Measurements from ENCODE around the gene DDX28. TPM values are rescaled to one million over a fixed set of nuclear protein-coding genes. Genes with fewer than 3 reads are reported as not detected.

Gene DDX28
- total RNA-seq, 1 donor from 2014 or later: 7.5 TPM

DNA sequence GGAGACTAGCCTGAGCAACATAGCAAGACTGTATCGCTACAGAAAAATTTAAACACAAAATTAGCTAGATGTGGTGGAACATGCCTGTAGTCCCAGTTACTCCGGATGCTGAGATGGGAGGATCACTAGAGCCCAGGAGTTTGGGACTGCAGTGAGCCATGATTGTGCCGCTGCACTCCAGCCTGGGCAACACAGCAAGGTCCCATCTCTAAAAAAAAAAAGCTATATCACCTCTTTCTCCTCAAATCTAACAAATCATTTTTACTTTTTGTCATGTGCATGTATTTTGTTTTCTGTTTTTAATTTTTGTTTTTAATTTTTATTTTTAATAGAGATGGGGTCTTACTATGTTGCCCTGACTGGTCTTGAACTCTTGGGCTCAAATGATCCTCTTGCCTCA lies 6.0 kb upstream of the DDX28 start:
- Mint-ChIP-seq H3K36me3 (ENCODE audit: unreplicated experiment) (peaks cover 8% of the 10 kb centered on the region), H3K9me3 (ENCODE audit: unreplicated experiment) (no peaks in the 10 kb centered on the region), H3K27me3 (ENCODE audit: unreplicated experiment) (no peaks in the 10 kb centered on the region), H3K4me1 (ENCODE audit: unreplicated experiment) (peaks cover 5% of the 10 kb centered on the region), H3K4me3 (ENCODE audit: unreplicated experiment) (no peak overlapping the region), H3K27ac (ENCODE audit: unreplicated experiment) (no peak overlapping the region)
- no peak for DNase-seq (ENCODE audit: extremely low spot score, unreplicated experiment)
- TF ChIP-seq CTCF (IDR thresholded peaks at IDR 0.05): no peak

GRCh38 chr16:68022278-68022727 lies 729 bp downstream of the DDX28 start:
- Mint-ChIP-seq H3K27me3 (ENCODE audit: unreplicated experiment) (no peaks in the 10 kb centered on the region), H3K9me3 (ENCODE audit: unreplicated experiment) (no peaks in the 10 kb centered on the region), H3K4me1 (ENCODE audit: unreplicated experiment) (peaks cover 17% of the 10 kb centered on the region), H3K4me3 (ENCODE audit: unreplicated experiment) (peak overlapping the region; percentile 98), H3K36me3 (ENCODE audit: unreplicated experiment) (no peaks in the 10 kb centered on the region), H3K27ac (ENCODE audit: unreplicated experiment) (peak overlapping the region; percentile 99)
- no peak for TF ChIP-seq CTCF (IDR thresholded peaks at IDR 0.05)
- no peak for DNase-seq (ENCODE audit: extremely low spot score, unreplicated experiment)

GRCh38 chr16:68021490-68021889 lies 1.5 kb downstream of the DDX28 start:
- Mint-ChIP-seq H3K4me1 (ENCODE audit: unreplicated experiment) (peaks cover 17% of the 10 kb centered on the region), H3K9me3 (ENCODE audit: unreplicated experiment) (no peaks in the 10 kb centered on the region), H3K4me3 (ENCODE audit: unreplicated experiment) (peak overlapping the region; percentile 98), H3K27ac (ENCODE audit: unreplicated experiment) (no peak overlapping the region), H3K27me3 (ENCODE audit: unreplicated experiment) (no peaks in the 10 kb centered on the region), H3K36me3 (ENCODE audit: unreplicated experiment) (no peaks in the 10 kb centered on the region)
- no peak for DNase-seq (ENCODE audit: extremely low spot score, unreplicated experiment)
- TF ChIP-seq CTCF (IDR thresholded peaks at IDR 0.05): no peak

GRCh38 chr16:68019167-68019680 lies 3.8 kb downstream of the DDX28 start:
- TF ChIP-seq CTCF (IDR thresholded peaks at IDR 0.05): no peak
- H3K9me3 Mint-ChIP-seq (ENCODE audit: unreplicated experiment): no peaks in the 10 kb centered on the region
- H3K27me3 Mint-ChIP-seq (ENCODE audit: unreplicated experiment): no peaks in the 10 kb centered on the region
- DNase-seq (ENCODE audit: extremely low spot score, unreplicated experiment): no peak
- H3K27ac Mint-ChIP-seq (ENCODE audit: unreplicated experiment): no peak overlapping the region
- H3K4me1 Mint-ChIP-seq (ENCODE audit: unreplicated experiment): peaks cover 14% of the 10 kb centered on the region
- no peaks in the 10 kb centered on the region for H3K36me3 Mint-ChIP-seq (ENCODE audit: unreplicated experiment)
- H3K4me3 Mint-ChIP-seq (ENCODE audit: unreplicated experiment): no peak overlapping the region

DNA sequence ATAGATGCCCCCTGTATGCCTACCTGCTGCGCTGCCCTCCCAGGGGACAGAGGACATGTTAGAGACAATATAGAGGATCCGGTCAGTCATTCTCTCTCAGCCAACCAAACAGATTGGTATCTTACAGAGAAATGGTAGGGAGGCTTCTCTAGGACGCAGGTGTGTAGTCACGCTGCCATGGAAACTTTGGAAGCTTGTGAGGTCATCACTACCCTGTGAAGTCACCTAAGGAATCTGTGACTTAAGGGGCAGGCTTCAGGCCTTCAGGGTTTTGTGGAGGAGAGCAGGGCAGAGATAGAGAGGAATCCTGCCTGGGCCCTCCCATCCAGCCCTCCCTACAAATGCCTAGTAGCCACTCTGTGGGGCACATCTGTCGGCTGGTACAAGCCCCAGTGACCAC lies 7.4 kb downstream of the DDX28 start, which contains the start of gene DPEP2NB:
DPEP2NB (minus strand) TSS at position 231 of the 400 bp plus-strand sequence; CDS start at position 90, 141 bp downstream.
- Mint-ChIP-seq H3K9me3 (ENCODE audit: unreplicated experiment) (no peaks in the 10 kb centered on the region), H3K4me1 (ENCODE audit: unreplicated experiment) (no peaks in the 10 kb centered on the region), H3K27me3 (ENCODE audit: unreplicated experiment) (no peaks in the 10 kb centered on the region), H3K27ac (ENCODE audit: unreplicated experiment) (no peak within 1 kb of the TSS), H3K4me3 (ENCODE audit: unreplicated experiment) (no peak within 1 kb of the TSS), H3K36me3 (ENCODE audit: unreplicated experiment) (no peaks in the 10 kb centered on the region)
- DNase-seq (ENCODE audit: extremely low spot score, unreplicated experiment): no peak
- TF ChIP-seq CTCF (IDR thresholded peaks at IDR 0.05): no peak

All from osteocyte (in vitro differentiated cells).